DOHH2 (cell line): ENCODE data around the gene TLR9.

Source experiments
- H3F3A ChIP-seq: fragments of 200-600 bp; sonication (generic), shearing (Covaris generic); 2 replicates; pipeline ENCODE4 v1.6.0; 2016; ENCODE audit warnings: antibody characterized with exemption, mild to moderate bottlenecking; ENCODE audit not compliant: control insufficient read depth, insufficient read depth
- H3K27ac ChIP-seq: fragments of 200-600 bp; sonication (generic); 2 replicates; pipeline ENCODE4 v1.5.1; 2014; ENCODE audit warnings: low read depth, mild to moderate bottlenecking, low read length, moderate library complexity
- H3K27me3 ChIP-seq: fragments of 200-600 bp; sonication (generic); 2 replicates; pipeline ENCODE4 v1.6.1; 2014; ENCODE audit warnings: mild to moderate bottlenecking, low read length, mixed read lengths; ENCODE audit not compliant: control insufficient read depth
- H3K36me3 ChIP-seq: fragments of 200-600 bp; sonication (generic); 2 replicates; pipeline ENCODE4 v1.6.1; 2014; ENCODE audit warnings: mild to moderate bottlenecking, low read length, moderate library complexity, mixed read lengths; ENCODE audit not compliant: control insufficient read depth
- H3K4me1 ChIP-seq: fragments of 200-600 bp; sonication (generic); 2 replicates; pipeline ENCODE4 v1.6.1; 2014; ENCODE audit warnings: mild to moderate bottlenecking, low read length, mixed read lengths; ENCODE audit not compliant: control insufficient read depth
- H3K4me2 ChIP-seq: fragments of 200-600 bp; sonication (generic); 2 replicates; pipeline ENCODE4 v1.6.0; 2014; ENCODE audit warnings: mild to moderate bottlenecking, low read length, moderate library complexity
- H3K4me3 ChIP-seq: fragments of 200-600 bp; sonication (generic); 2 replicates; pipeline ENCODE4 v1.5.1; 2014; ENCODE audit warnings: mild to moderate bottlenecking, low read length, mixed read lengths
- H3K79me2 ChIP-seq: fragments of 200-600 bp; sonication (generic); 2 replicates; pipeline ENCODE4 v1.6.1; 2014; ENCODE audit warnings: mild to moderate bottlenecking, low read length, mixed read lengths; ENCODE audit not compliant: control insufficient read depth
- H3K9me2 ChIP-seq: fragments of 200-600 bp; sonication (generic); replicated peaks from 2 replicates; pipeline ENCODE4 v1.6.1; 2014; ENCODE audit warnings: mild to moderate bottlenecking, low read length, mixed read lengths; ENCODE audit not compliant: control insufficient read depth
- H3K9me3 ChIP-seq: fragments of 200-600 bp; sonication (generic); 2 replicates; pipeline ENCODE4 v1.6.1; 2014; ENCODE audit warnings: antibody characterized with exemption, low read length, mixed read lengths; ENCODE audit not compliant: control insufficient read depth, insufficient read depth
- H4K20me1 ChIP-seq: fragments of 200-600 bp; sonication (generic); 2 replicates; pipeline ENCODE4 v1.6.0; 2014; ENCODE audit warnings: low read depth, mild to moderate bottlenecking, antibody characterized with exemption, low read length, moderate library complexity; ENCODE audit not compliant: control insufficient read depth, insufficient read depth
- CTCF ChIP-seq: fragments of 200-600 bp; sonication (generic); IDR thresholded peaks from one replicate; pipeline ENCODE4 v1.5.1; 2014; ENCODE audit warnings: antibody characterized with exemption, mild to moderate bottlenecking, low read depth, low read length; ENCODE audit not compliant: poor library complexity, severe bottlenecking
- EZH2phosphoT487 ChIP-seq: fragments of 200-600 bp; sonication (generic); IDR thresholded peaks from 2 replicates; pipeline ENCODE4 v1.6.1; 2017; ENCODE audit warnings: borderline replicate concordance, mild to moderate bottlenecking, antibody characterized with exemption, low read length, moderate library complexity, mixed read lengths

TLR9 gene

GRCh38 chr3:52270252-52270754, 44.9 kb upstream of the TLR9 start:
- H3K36me3 ChIP-seq: peaks cover 94% of the 10 kb centered on the region
- peaks cover 97% of the 10 kb centered on the region for H3K79me2 ChIP-seq
- no peak overlapping the region for H3K4me3 ChIP-seq
- H3K4me2 ChIP-seq: no peak overlapping the region
- H3K27ac ChIP-seq: no peak overlapping the region
- H3K27me3 ChIP-seq: no peaks in the 10 kb centered on the region
- H3K9me3 ChIP-seq: no peaks in the 10 kb centered on the region
- no peaks in the 10 kb centered on the region for H3F3A ChIP-seq
- no peak for TF ChIP-seq EZH2phosphoT487
- no peak for TF ChIP-seq CTCF
- peaks cover 16% of the 10 kb centered on the region; the same call in 1 of the 2 replicates for H4K20me1 ChIP-seq
- peaks cover 28% of the 10 kb centered on the region for H3K4me1 ChIP-seq
- no peaks in the 10 kb centered on the region for H3K9me2 ChIP-seq

DNA sequence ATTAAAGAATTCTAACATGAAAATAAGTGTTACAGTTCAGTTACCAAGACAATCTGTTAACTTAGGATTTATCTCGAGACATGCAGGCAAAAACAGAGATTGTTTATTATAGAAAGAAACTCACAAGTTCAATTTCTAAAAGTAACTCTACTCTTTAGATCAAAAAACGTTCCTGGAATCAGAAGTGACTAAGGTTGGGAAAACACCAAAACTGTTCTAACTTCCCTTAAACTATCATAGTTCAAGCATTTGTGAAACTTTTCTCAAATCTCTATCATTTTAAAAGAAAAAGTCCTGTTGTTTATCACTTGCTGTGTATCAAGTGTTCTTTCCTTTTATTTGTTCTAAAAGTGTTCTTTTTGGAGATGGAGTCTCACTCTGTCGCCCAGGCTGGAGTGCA, 44.3 kb upstream of the TLR9 start:
- H4K20me1 ChIP-seq: peaks cover 16% of the 10 kb centered on the region; the same call in 1 of the 2 replicates
- no peaks in the 10 kb centered on the region for H3F3A ChIP-seq
- H3K4me3 ChIP-seq: no peak overlapping the region
- no peaks in the 10 kb centered on the region for H3K9me3 ChIP-seq
- no peak overlapping the region for H3K27ac ChIP-seq
- H3K27me3 ChIP-seq: no peaks in the 10 kb centered on the region
- peaks cover 93% of the 10 kb centered on the region for H3K79me2 ChIP-seq
- TF ChIP-seq EZH2phosphoT487 (no peak), CTCF (no peak)
- peaks cover 26% of the 10 kb centered on the region for H3K4me1 ChIP-seq
- no peaks in the 10 kb centered on the region for H3K9me2 ChIP-seq
- no peak overlapping the region for H3K4me2 ChIP-seq
- H3K36me3 ChIP-seq: peaks cover 93% of the 10 kb centered on the region

DNA sequence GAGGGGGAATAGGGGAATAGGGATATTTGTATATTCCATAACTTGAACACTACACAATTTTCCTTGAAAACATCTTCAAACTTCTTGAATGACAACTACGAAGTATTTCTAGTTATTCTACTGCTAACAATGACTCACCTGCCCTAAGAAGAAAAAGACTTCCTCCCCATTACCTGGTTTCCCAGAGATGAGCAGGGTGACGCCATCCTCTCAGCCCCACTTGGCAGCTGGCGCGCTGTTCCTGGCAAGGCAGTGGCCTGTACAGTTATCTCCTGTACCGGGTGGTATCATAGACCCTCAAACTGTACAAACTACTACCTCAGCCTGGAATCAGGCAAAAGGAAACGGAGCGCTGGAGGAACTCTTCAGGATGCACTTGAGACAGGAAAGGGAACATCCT, 42.6 kb upstream of the TLR9 start:
- Histone ChIP-seq H3K36me3 (peaks cover 94% of the 10 kb centered on the region), H3K4me2 (no peak overlapping the region), H4K20me1 (peaks cover 10% of the 10 kb centered on the region; the same call in 1 of the 2 replicates)

More for the DNA sequence above, 42.6 kb upstream of the TLR9 start:
- peaks cover 15% of the 10 kb centered on the region for H3K4me1 ChIP-seq
- peaks cover 93% of the 10 kb centered on the region for H3K79me2 ChIP-seq
- H3K4me3 ChIP-seq: no peak overlapping the region
- H3K9me3 ChIP-seq: no peaks in the 10 kb centered on the region
- H3F3A ChIP-seq: no peaks in the 10 kb centered on the region
- TF ChIP-seq CTCF (no peak), EZH2phosphoT487 (no peak)
- H3K27ac ChIP-seq: no peak overlapping the region
- no peaks in the 10 kb centered on the region for H3K27me3 ChIP-seq
- no peaks in the 10 kb centered on the region for H3K9me2 ChIP-seq
